ENCODE data around the gene PPP1R1C. TPM values are rescaled to one million over a fixed set of nuclear protein-coding genes. Genes with fewer than 3 reads are reported as not detected.

Gene PPP1R1C
- total RNA-seq, 4 donors from 2014 or later = not detected

- TF ChIP-seq POLR2A (IDR thresholded peaks at IDR 0.05) = no peak
- TF ChIP-seq CTCF (IDR thresholded peaks at IDR 0.05 in 4 of 5, conservative IDR thresholded peaks at IDR 0.05 in 1 of 5) = no peak
- Histone ChIP-seq H3K9me3 (no peaks in the 10 kb centered on the region), H3K4me1 (peaks cover 0 to 18% of the 10 kb centered on the region in 2 donors), H3K4me3 (no peak overlapping the region), H3K27ac (peak overlapping the region in 2 of 4 donors; percentile 11 to 48), H3K36me3 (no peaks in the 10 kb centered on the region), H3K27me3 (no peaks in the 10 kb centered on the region)
- in situ Hi-C loops (cut with MboI; ENCODE audit: low sequenced_read_pairs in 4 of 4) (no loop called here), intact Hi-C loops (cut with DNase I; ENCODE audit: low total_unique reads) (no loop called here)
- DNase-seq = no peak
- peak in 1 of 2 donors; percentile 42 for ATAC-seq
Measured at GRCh38 chr2:182050333-182051135, 64.9 kb downstream of the PPP1R1C start.

- ATAC-seq = no peak
- intact Hi-C loops (cut with DNase I; ENCODE audit: low total_unique reads) = no loop called here
Measured at GRCh38 chr2:182055993-182056392, 70.3 kb downstream of the PPP1R1C start.

GRCh38 chr2:182057002-182057401 lies 71.3 kb downstream of the PPP1R1C start:
- TF ChIP-seq CTCF (IDR thresholded peaks at IDR 0.05 in 4 of 5, conservative IDR thresholded peaks at IDR 0.05 in 1 of 5) = no peak
- no peak for TF ChIP-seq POLR2A (IDR thresholded peaks at IDR 0.05)
- intact Hi-C loops (cut with DNase I; ENCODE audit: low total_unique reads) = no loop called here
- Histone ChIP-seq H3K4me1 (no peaks in the 10 kb centered on the region), H3K36me3 (no peaks in the 10 kb centered on the region), H3K27ac (no peak overlapping the region), H3K9me3 (no peaks in the 10 kb centered on the region), H3K4me3 (no peak overlapping the region), H3K27me3 (no peaks in the 10 kb centered on the region)
- in situ Hi-C loops (cut with MboI; ENCODE audit: low sequenced_read_pairs in 4 of 4) = no loop called here
- DNase-seq = no peak
- no peak for ATAC-seq

More at GRCh38 chr2:182055993-182056392, 70.3 kb downstream of the PPP1R1C start:
- H3K36me3 ChIP-seq = no peaks in the 10 kb centered on the region
- no peak overlapping the region for H3K4me3 ChIP-seq
- TF ChIP-seq CTCF (IDR thresholded peaks at IDR 0.05 in 4 of 5, conservative IDR thresholded peaks at IDR 0.05 in 1 of 5) = no peak
- no peak for TF ChIP-seq POLR2A (IDR thresholded peaks at IDR 0.05)
- no peaks in the 10 kb centered on the region for H3K27me3 ChIP-seq
- no peaks in the 10 kb centered on the region for H3K9me3 ChIP-seq
- H3K4me1 ChIP-seq = no peaks in the 10 kb centered on the region
- in situ Hi-C loops (cut with MboI; ENCODE audit: low sequenced_read_pairs in 4 of 4) = no loop called here
- H3K27ac ChIP-seq = no peak overlapping the region
- DNase-seq = no peak

- intact Hi-C loops (cut with DNase I; ENCODE audit: low total_unique reads) = no loop called here
- H3K4me1 ChIP-seq = peaks cover 0 to 5% of the 10 kb centered on the region in 2 donors
- no peaks in the 10 kb centered on the region for H3K36me3 ChIP-seq
- H3K27me3 ChIP-seq = no peaks in the 10 kb centered on the region
- no peaks in the 10 kb centered on the region for H3K9me3 ChIP-seq
- in situ Hi-C loops (cut with MboI; ENCODE audit: low sequenced_read_pairs in 4 of 4) = no loop called here
- no peak overlapping the region for H3K4me3 ChIP-seq
- TF ChIP-seq CTCF (IDR thresholded peaks at IDR 0.05 in 4 of 5, conservative IDR thresholded peaks at IDR 0.05 in 1 of 5) (no peak), POLR2A (IDR thresholded peaks at IDR 0.05) (no peak)
- DNase-seq (no peak), ATAC-seq (no peak)
- no peak overlapping the region for H3K27ac ChIP-seq
Measured at GRCh38 chr2:182058056-182058455, 72.4 kb downstream of the PPP1R1C start.
